ENCODE measurements around the gene GPC5. TPM values are rescaled to one million over a fixed set of nuclear protein-coding genes. Genes with fewer than 3 reads are reported as not detected.
"Not testable (repeated sequence)": the region's sequence is repeated elsewhere in the genome, so short reads cannot be mapped to it uniquely, and the experiment has no call there.

GPC5 gene
- total RNA-seq, 1 experiment from 2014 or later: not detected

GRCh38 chr13:91668866-91669495 lies 270.6 kb downstream of the GPC5 start:
- no peak for DNase-seq
- Histone ChIP-seq H3K27me3 (no peaks in the 10 kb centered on the region), H3K9me3 (no peaks in the 10 kb centered on the region)

GRCh38 chr13:91674347-91674746 lies 275.9 kb downstream of the GPC5 start:
- H3K9me3 ChIP-seq, H3K27me3 ChIP-seq, H3K36me3 ChIP-seq, H3K4me3 ChIP-seq, DNase-seq: not testable (repeated sequence)

More at GRCh38 chr13:91668866-91669495, 270.6 kb downstream of the GPC5 start:
- H3K4me3 ChIP-seq: no peak overlapping the region
- no peaks in the 10 kb centered on the region for H3K36me3 ChIP-seq

- no peaks in the 10 kb centered on the region for H3K9me3 ChIP-seq
- no peak overlapping the region for H3K4me3 ChIP-seq
- H3K36me3 ChIP-seq: no peaks in the 10 kb centered on the region
- no peak for DNase-seq
- peaks cover 2% of the 10 kb centered on the region; the same call in 1 of the 2 replicates for H3K27me3 ChIP-seq
Observed at GRCh38 chr13:91684746-91685145, 286.3 kb downstream of the GPC5 start.

GRCh38 chr13:91690944-91691343 lies 292.5 kb downstream of the GPC5 start:
- H3K36me3 ChIP-seq: no peaks in the 10 kb centered on the region
- no peaks in the 10 kb centered on the region for H3K9me3 ChIP-seq
- DNase-seq: no peak
- no peak overlapping the region for H3K4me3 ChIP-seq
- peaks cover 2% of the 10 kb centered on the region; the same call in 1 of the 2 replicates for H3K27me3 ChIP-seq

- no peaks in the 10 kb centered on the region for H3K27me3 ChIP-seq
- H3K4me3 ChIP-seq: no peak overlapping the region
- no peaks in the 10 kb centered on the region for H3K9me3 ChIP-seq
- H3K36me3 ChIP-seq: no peaks in the 10 kb centered on the region
- no peak for DNase-seq
Observed at GRCh38 chr13:91693466-91693865, 295.0 kb downstream of the GPC5 start.

- H3K9me3 ChIP-seq: no peaks in the 10 kb centered on the region
- no peak overlapping the region for H3K4me3 ChIP-seq
- H3K27me3 ChIP-seq: no peaks in the 10 kb centered on the region
- H3K36me3 ChIP-seq: no peaks in the 10 kb centered on the region
- DNase-seq: no peak
Observed at GRCh38 chr13:91698308-91698707, 299.9 kb downstream of the GPC5 start.

- Histone ChIP-seq H3K27me3 (no peaks in the 10 kb centered on the region), H3K4me3 (no peak overlapping the region), H3K36me3 (no peaks in the 10 kb centered on the region), H3K9me3 (no peaks in the 10 kb centered on the region)
- DNase-seq: no peak
Observed at GRCh38 chr13:91698767-91699166, 300.3 kb downstream of the GPC5 start.

GRCh38 chr13:91699863-91700262 lies 301.4 kb downstream of the GPC5 start:
- no peaks in the 10 kb centered on the region for H3K9me3 ChIP-seq
- H3K27me3 ChIP-seq: no peaks in the 10 kb centered on the region
- DNase-seq: no peak
- no peak overlapping the region for H3K4me3 ChIP-seq
- no peaks in the 10 kb centered on the region for H3K36me3 ChIP-seq

GRCh38 chr13:91701975-91702374 lies 303.6 kb downstream of the GPC5 start:
- Histone ChIP-seq H3K9me3 (no peaks in the 10 kb centered on the region), H3K4me3 (no peak overlapping the region), H3K36me3 (no peaks in the 10 kb centered on the region), H3K27me3 (no peaks in the 10 kb centered on the region)
- DNase-seq: no peak

- H3K9me3 ChIP-seq: no peaks in the 10 kb centered on the region
- no peaks in the 10 kb centered on the region for H3K36me3 ChIP-seq
- DNase-seq: no peak
- H3K4me3 ChIP-seq: no peak overlapping the region
- H3K27me3 ChIP-seq: no peaks in the 10 kb centered on the region
Observed at GRCh38 chr13:91702411-91702810, 304.0 kb downstream of the GPC5 start.

- DNase-seq: no peak
Observed at GRCh38 chr13:91704398-91704797, 306.0 kb downstream of the GPC5 start.

GRCh38 chr13:91708558-91708957 lies 310.1 kb downstream of the GPC5 start:
- no peaks in the 10 kb centered on the region for H3K27me3 ChIP-seq
- no peaks in the 10 kb centered on the region for H3K9me3 ChIP-seq
- no peaks in the 10 kb centered on the region for H3K36me3 ChIP-seq
- DNase-seq: no peak
- no peak overlapping the region for H3K4me3 ChIP-seq

More at GRCh38 chr13:91704398-91704797, 306.0 kb downstream of the GPC5 start:
- no peak overlapping the region for H3K4me3 ChIP-seq
- H3K9me3 ChIP-seq: no peaks in the 10 kb centered on the region
- H3K27me3 ChIP-seq: no peaks in the 10 kb centered on the region
- no peaks in the 10 kb centered on the region for H3K36me3 ChIP-seq

GRCh38 chr13:91709180-91709579 lies 310.8 kb downstream of the GPC5 start:
- H3K36me3 ChIP-seq: no peaks in the 10 kb centered on the region
- DNase-seq: no peak
- H3K9me3 ChIP-seq: no peaks in the 10 kb centered on the region
- no peaks in the 10 kb centered on the region for H3K27me3 ChIP-seq
- H3K4me3 ChIP-seq: no peak overlapping the region

GRCh38 chr13:91710733-91711132 lies 312.3 kb downstream of the GPC5 start:
- DNase-seq: no peak
- Histone ChIP-seq H3K4me3 (no peak overlapping the region), H3K27me3 (no peaks in the 10 kb centered on the region), H3K36me3 (no peaks in the 10 kb centered on the region), H3K9me3 (no peaks in the 10 kb centered on the region)

- Histone ChIP-seq H3K9me3 (no peaks in the 10 kb centered on the region), H3K36me3 (no peaks in the 10 kb centered on the region), H3K4me3 (no peak overlapping the region), H3K27me3 (no peaks in the 10 kb centered on the region)
- DNase-seq: no peak
Observed at GRCh38 chr13:91714855-91715254, 316.4 kb downstream of the GPC5 start.

GRCh38 chr13:91716436-91717065 lies 318.1 kb downstream of the GPC5 start:
- Histone ChIP-seq H3K27me3 (no peaks in the 10 kb centered on the region), H3K4me3 (no peak overlapping the region), H3K36me3 (no peaks in the 10 kb centered on the region), H3K9me3 (no peaks in the 10 kb centered on the region)
- DNase-seq: no peak

GRCh38 chr13:91719033-91719432 lies 320.6 kb downstream of the GPC5 start:
- DNase-seq: peak; percentile 74
- H3K4me3 ChIP-seq: no peak overlapping the region
- no peaks in the 10 kb centered on the region for H3K27me3 ChIP-seq
- no peaks in the 10 kb centered on the region for H3K36me3 ChIP-seq
- no peaks in the 10 kb centered on the region for H3K9me3 ChIP-seq

- H3K4me3 ChIP-seq: no peak overlapping the region
- no peaks in the 10 kb centered on the region for H3K9me3 ChIP-seq
- H3K27me3 ChIP-seq: no peaks in the 10 kb centered on the region
- no peaks in the 10 kb centered on the region for H3K36me3 ChIP-seq
- no peak for DNase-seq
Observed at GRCh38 chr13:91721413-91721812, 323.0 kb downstream of the GPC5 start.

Measured in MG63 (cell line).